ENCODE data around the gene FRMPD4.

GRCh38 chrX:12758291-12758690, 620.0 kb downstream of the FRMPD4 start:
- TF ChIP-seq EZH2 (IDR thresholded peaks at IDR 0.05; ENCODE audit: borderline replicate concordance, low read length), result no peak
- TF ChIP-seq CTCF (IDR thresholded peaks at IDR 0.05; ENCODE audit: low read length), result no peak
